Left kidney (tissue), 2 donors: ENCODE measurements around the gene GTPBP10. TPM values are rescaled to one million over a fixed set of nuclear protein-coding genes. Genes with fewer than 3 reads are reported as not detected.

Source experiments
- DNase-seq: peaks from one replicate; pipeline ENCODE4 v3.0.0-alpha.2; 2013
- polyA plus RNA-seq: library from polyadenylated mRNA; unstranded; fragments of 120-200 nt; gene quantifications from one replicate; pipeline ENCODE4 v1.2.1, GENCODE V29; 2013; ENCODE audit not compliant: insufficient read length

Gene GTPBP10
- polyA plus RNA-seq, 1 donor: 35.1 TPM

- peak; percentile 31 for DNase-seq
Measured at GRCh38 chr7:90430614-90431460, 84.3 kb downstream of the GTPBP10 start.

- no peak for DNase-seq
Measured at GRCh38 chr7:90432752-90433151, 86.2 kb downstream of the GTPBP10 start.

GRCh38 chr7:90433221-90433620, 86.7 kb downstream of the GTPBP10 start:
- no peak for DNase-seq

Other genes starting within 250 kb of the GTPBP10 start
- gene STEAP1, start 192.2 kb upstream of the GTPBP10 start, polyA plus RNA-seq: 16.5 TPM
- gene STEAP2, start 135.0 kb upstream of the GTPBP10 start, polyA plus RNA-seq: 22.7 TPM
- gene CFAP69, start 101.5 kb upstream of the GTPBP10 start, polyA plus RNA-seq: 22.5 TPM
- gene FAM237B, start 25.4 kb upstream of the GTPBP10 start, polyA plus RNA-seq: 1.1 TPM
- 56.9 TPM for gene CLDN12, start 56.7 kb downstream of the GTPBP10 start, polyA plus RNA-seq
- gene PTTG1IP2, start 122.9 kb downstream of the GTPBP10 start, polyA plus RNA-seq: not detected
- gene CDK14, start 249.6 kb downstream of the GTPBP10 start, polyA plus RNA-seq: 38.6 TPM